Globus pallidus (tissue), 1 donor: ENCODE measurements around the gene PRAMEF13.
"Not testable (repeated sequence)": the region's sequence is repeated elsewhere in the genome, so short reads cannot be mapped to it uniquely, and the experiment has no call there.

Experiments
- DNase-seq: peaks from one replicate; pipeline ENCODE4 v3.0.0-alpha.2; 2015; ENCODE audit warnings: low spot score

The PRAMEF13 gene

GRCh38 chr1:13165531-13165930 is 35.7 kb downstream of the PRAMEF13 start, which contains the start of gene HNRNPCL4:
Gene HNRNPCL4 (minus strand): TSS chr1:13165631. CDS start chr1:13165467, 164 bp downstream.
- not testable (repeated sequence) for DNase-seq

GRCh38 chr1:13155909-13156308 is 45.3 kb downstream of the PRAMEF13 start, which contains the start of gene PRAMEF26:
Gene PRAMEF26 (minus strand): TSS chr1:13156009. CDS start chr1:13153095, 2,914 bp downstream.
- not testable (repeated sequence) for DNase-seq
